HepG2 (cell line): ENCODE results near the gene CDC42BPG. TPM values are rescaled to one million over a fixed set of nuclear protein-coding genes. Genes with fewer than 3 reads are reported as not detected.
A peak's percentile ranks its signal among the peaks of the same experiment; 100 is the strongest.

ENCODE experiments used
- ARHGAP35 ChIP-seq: sonication (generic); formaldehyde crosslinking; IDR thresholded peaks from 2 replicates; pipeline ENCODE4 v1.9.0; 2022; ENCODE audit warnings: mild to moderate bottlenecking, inconsistent platforms, moderate library complexity, missing genetic modification reagents, borderline replicate concordance
- CAMTA2 ChIP-seq: sonication (generic); formaldehyde crosslinking; IDR thresholded peaks from 2 replicates; pipeline ENCODE4 v1.4.0; 2020; ENCODE audit warnings: mild to moderate bottlenecking, missing genetic modification reagents, borderline replicate concordance
- CREM ChIP-seq, 2 experiments: sonication (generic) in 1 of 2; formaldehyde crosslinking in 1 of 2; IDR thresholded peaks; 2 replicates each; pipeline versions ENCODE4 v1.4.0 to v1.6.1; 2016 to 2020; ENCODE audit warnings: antibody characterized with exemption in 1 of 2, mild to moderate bottlenecking in 1 of 2, missing genetic modification reagents in 1 of 2
- ELF1 ChIP-seq: sonication (generic); formaldehyde crosslinking; IDR thresholded peaks from 2 replicates; pipeline ENCODE4 v1.4.0; 2020; ENCODE audit warnings: missing genetic modification reagents
- FOXK2 ChIP-seq: fragments of 450-650 bp; IDR thresholded peaks from 2 replicates; pipeline ENCODE4 v1.6.1; 2016
- FOXO1 ChIP-seq: sonication (generic); formaldehyde crosslinking; IDR thresholded peaks from 2 replicates; pipeline ENCODE4 v1.4.0; 2020; ENCODE audit warnings: missing genetic modification reagents
- IKZF1 ChIP-seq: fragments of 450-650 bp; IDR thresholded peaks from 2 replicates; pipeline ENCODE4 v1.7.1; 2016
- MAF1 ChIP-seq: sonication (generic); formaldehyde crosslinking; IDR thresholded peaks from 2 replicates; pipeline ENCODE4 v1.5.0; 2020; ENCODE audit warnings: missing genetic modification reagents, borderline replicate concordance
- MAZ ChIP-seq, 2 experiments: sonication (generic) in 1 of 2; formaldehyde crosslinking in 1 of 2; IDR thresholded peaks; 2 replicates each; pipeline versions ENCODE4 v1.5.0 to v1.6.1; 2012 to 2020; ENCODE audit warnings: low read depth in 2 of 2, mild to moderate bottlenecking in 2 of 2, borderline replicate concordance in 1 of 2, improper control_type of control experiment in 1 of 2, low read length in 1 of 2, missing genetic modification reagents in 1 of 2, moderate library complexity in 1 of 2
- REST ChIP-seq, 2 experiments: IDR thresholded peaks; 2 replicates each; pipeline ENCODE4 v1.6.1; 2011 to 2012; ENCODE audit warnings: low read length in 2 of 2, borderline replicate concordance in 1 of 2, low read depth in 1 of 2, mild to moderate bottlenecking in 1 of 2, moderate library complexity in 1 of 2
- SP1 ChIP-seq, 2 experiments: fragments of 450-650 bp in 1 of 2; sonication (generic) in 1 of 2; formaldehyde crosslinking in 1 of 2; IDR thresholded peaks; 2 replicates each; pipeline versions ENCODE4 v1.4.0 to v1.6.1; 2016 to 2020; ENCODE audit warnings: missing genetic modification reagents in 1 of 2
- TBL1XR1 ChIP-seq: fragments of 150-350 bp; IDR thresholded peaks from 2 replicates; pipeline ENCODE4 v1.6.1; 2014; ENCODE audit warnings: borderline replicate concordance, low read length; ENCODE audit not compliant: partially characterized antibody
- ZBTB7A ChIP-seq: sonication (generic); formaldehyde crosslinking; IDR thresholded peaks from 2 replicates; pipeline ENCODE4 v1.8.0; 2022; ENCODE audit warnings: mild to moderate bottlenecking, missing genetic modification reagents
- ZKSCAN1 ChIP-seq: fragments of 150-350 bp; IDR thresholded peaks from 2 replicates; pipeline ENCODE4 v1.6.1; 2014; ENCODE audit warnings: low read length
- ZNF30 ChIP-seq: sonication (generic); formaldehyde crosslinking; IDR thresholded peaks from 2 replicates; pipeline ENCODE4 v1.5.0; 2020; ENCODE audit warnings: mild to moderate bottlenecking, missing genetic modification reagents
- ZNF576 ChIP-seq: sonication (generic); formaldehyde crosslinking; IDR thresholded peaks from 2 replicates; pipeline ENCODE4 v1.4.0; 2020; ENCODE audit warnings: mild to moderate bottlenecking, missing genetic modification reagents
- polyA plus RNA-seq, 8 experiments: library from polyadenylated mRNA; depleted of rRNA in 3 of 8; stranded (reverse) in 7 of 8; unstranded in 1 of 8; fragments of >200 nt; fragmentation: Illumina TruSeq in 4 of 8; extraction: Trizol in 4 of 8; gene quantifications; 2 replicates each; pipeline versions ENCODE4 v1.2.1 to v1.2.3, GENCODE V29; 2011 to 2016; ENCODE audit warnings: low read depth in 4 of 8, missing spikeins in 1 of 8, mixed read lengths in 1 of 8; ENCODE audit not compliant: insufficient read depth in 1 of 8
- total RNA-seq, 5 experiments: library from RNA; depleted of rRNA; stranded (reverse); fragments of >200 nt; fragmentation: Illumina TruSeq; extraction: Trizol; gene quantifications; 2 replicates each; pipeline ENCODE4 v1.2.3, GENCODE V29; 2016; ENCODE audit warnings: low read depth in 1 of 5
- TF ChIP-seq, protein P1 (sequence below): sonication (generic); formaldehyde crosslinking; IDR thresholded peaks from 2 replicates; pipeline ENCODE4 v1.4.0; 2020; ENCODE audit warnings: missing genetic modification reagents
- TF ChIP-seq, protein P2 (sequence below): sonication (generic); formaldehyde crosslinking; IDR thresholded peaks from 2 replicates; pipeline ENCODE4 v1.5.1; 2020; ENCODE audit warnings: missing genetic modification reagents, mild to moderate bottlenecking, borderline replicate concordance
- TF ChIP-seq, protein P3 (sequence below): sonication (generic); formaldehyde crosslinking; IDR thresholded peaks from 2 replicates; pipeline ENCODE4 v1.4.0; 2020; ENCODE audit warnings: low read depth, mild to moderate bottlenecking, missing genetic modification reagents

The CDC42BPG gene
- total and polyA plus RNA-seq, 2 of the 13 experiments (the other 11 are each of a cell fraction or from before 2014, with no cell fraction given) = 0.55 to 1.4 TPM

GRCh38 chr11:64842851-64843685, 1.4 kb downstream of the CDC42BPG start (continued):
- TF ChIP-seq MAZ (IDR thresholded peaks at IDR 0.05; ENCODE audit: borderline replicate concordance, low read depth, low read length) (peak; percentile 54; the same call in 1 of the 2 replicates), MAZ (CRISPR knock-in tag; IDR thresholded peaks at IDR 0.05; ENCODE audit: low read depth) (peak; percentile 55), SP1 (IDR thresholded peaks at IDR 0.05) (no peak), SP1 (CRISPR knock-in tag; IDR thresholded peaks at IDR 0.05) (no peak), REST (IDR thresholded peaks at IDR 0.05; ENCODE audit: borderline replicate concordance in 1 of 2, low read depth in 1 of 2, low read length in 2 of 2) (no peak), ARHGAP35 (CRISPR knock-in tag) (no peak), ZNF30 (CRISPR knock-in tag) (no peak), FOXO1 (CRISPR knock-in tag) (peak; percentile 43), IKZF1 (no peak), CREM (IDR thresholded peaks at IDR 0.05) (peak; percentile 39; the same call in 1 of the 2 replicates), CREM (CRISPR knock-in tag; IDR thresholded peaks at IDR 0.05) (no peak), FOXK2 (0 out of 2 replicates have a peak, but pooled peaks have one; percentile 23), ZBTB7A (CRISPR knock-in tag) (no peak; the same call in 1 of the 2 replicates), MAF1 (no peak), ZKSCAN1 (no peak), ELF1 (CRISPR knock-in tag) (no peak), TBL1XR1 (no peak), CAMTA2 (CRISPR knock-in tag) (no peak), ZNF576 (CRISPR knock-in tag) (no peak)
- TF ChIP-seq, protein P1, sequence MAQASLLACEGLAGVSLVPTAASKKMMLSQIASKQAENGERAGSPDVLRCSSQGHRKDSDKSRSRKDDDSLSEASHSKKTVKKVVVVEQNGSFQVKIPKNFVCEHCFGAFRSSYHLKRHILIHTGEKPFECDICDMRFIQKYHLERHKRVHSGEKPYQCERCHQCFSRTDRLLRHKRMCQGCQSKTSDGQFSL = peak; percentile 91
- TF ChIP-seq, protein P2, sequence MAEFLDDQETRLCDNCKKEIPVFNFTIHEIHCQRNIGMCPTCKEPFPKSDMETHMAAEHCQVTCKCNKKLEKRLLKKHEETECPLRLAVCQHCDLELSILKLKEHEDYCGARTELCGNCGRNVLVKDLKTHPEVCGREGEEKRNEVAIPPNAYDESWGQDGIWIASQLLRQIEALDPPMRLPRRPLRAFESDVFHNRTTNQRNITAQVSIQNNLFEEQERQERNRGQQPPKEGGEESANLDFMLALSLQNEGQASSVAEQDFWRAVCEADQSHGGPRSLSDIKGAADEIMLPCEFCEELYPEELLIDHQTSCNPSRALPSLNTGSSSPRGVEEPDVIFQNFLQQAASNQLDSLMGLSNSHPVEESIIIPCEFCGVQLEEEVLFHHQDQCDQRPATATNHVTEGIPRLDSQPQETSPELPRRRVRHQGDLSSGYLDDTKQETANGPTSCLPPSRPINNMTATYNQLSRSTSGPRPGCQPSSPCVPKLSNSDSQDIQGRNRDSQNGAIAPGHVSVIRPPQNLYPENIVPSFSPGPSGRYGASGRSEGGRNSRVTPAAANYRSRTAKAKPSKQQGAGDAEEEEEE (CRISPR knock-in tag) = no peak
- TF ChIP-seq, protein P3, sequence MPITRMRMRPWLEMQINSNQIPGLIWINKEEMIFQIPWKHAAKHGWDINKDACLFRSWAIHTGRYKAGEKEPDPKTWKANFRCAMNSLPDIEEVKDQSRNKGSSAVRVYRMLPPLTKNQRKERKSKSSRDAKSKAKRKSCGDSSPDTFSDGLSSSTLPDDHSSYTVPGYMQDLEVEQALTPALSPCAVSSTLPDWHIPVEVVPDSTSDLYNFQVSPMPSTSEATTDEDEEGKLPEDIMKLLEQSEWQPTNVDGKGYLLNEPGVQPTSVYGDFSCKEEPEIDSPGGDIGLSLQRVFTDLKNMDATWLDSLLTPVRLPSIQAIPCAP = no peak
